Measurements from ENCODE around the gene CCDC88C. TPM values are rescaled to one million over a fixed set of nuclear protein-coding genes. Genes with fewer than 3 reads are reported as not detected.

Gene CCDC88C
- total RNA-seq, 2 experiments from 2014 or later = 269 to 287 TPM

- Histone ChIP-seq H3K36me3 (ENCODE audit: insufficient read depth, low read length) (peaks cover 26% of the 10 kb centered on the region), H3K27me3 (ENCODE audit: control insufficient read depth in 1 of 2, insufficient read depth in 2 of 2, low read length in 2 of 2) (no peaks in the 10 kb centered on the region), H3K27ac (ENCODE audit: low read depth in 1 of 2, low read length in 2 of 2) (peak overlapping the region; percentile 69 to 80), H3K9me3 (ENCODE audit: control insufficient read depth in 1 of 2, insufficient read depth in 1 of 2, low read length in 2 of 2) (no peaks in the 10 kb centered on the region), H3K4me3 (ENCODE audit: low read length) (peak overlapping the region; percentile 43), H3K4me1 (ENCODE audit: insufficient read depth, low read length) (peaks cover 100% of the 10 kb centered on the region)
- peak; percentile 31 for ATAC-seq (ENCODE audit: poor library complexity)
- no peaks in the 10 kb centered on the region for H3K9me3 Mint-ChIP-seq
- ChIA-PET POLR2A (interaction anchor here (0.6 to 7.0 kb wide), 17 partner anchors 12 to 976 kb away, joined by 3 to 103 read pairs (median 7); partner anchors contain the start of gene CCDC88C), CTCF (interaction anchor here (0.9 to 2.6 kb wide), 5 partner anchors 21 to 196 kb away, joined by 3 to 14 read pairs (median 4); partner anchors contain the start of gene CCDC88C)
- DNase-seq = peak in 8 of 14 experiments; percentile 40 to 79 (median 58)
- peak overlapping the region; percentile 96 for H3K27ac Mint-ChIP-seq
- H3K27me3 Mint-ChIP-seq = no peaks in the 10 kb centered on the region
- intact Hi-C loops (cut with DNase I, micrococcal nuclease) = loop anchor here (1.0 to 5.0 kb wide), 6 partner anchors 16 to 50 kb away; no protein-coding TSS in a partner anchor
- TF ChIP-seq CTCF (IDR thresholded peaks at IDR 0.05) = no peak
- peaks cover 100% of the 10 kb centered on the region for H3K4me1 Mint-ChIP-seq (ENCODE audit: low read depth)
- peaks cover 46% of the 10 kb centered on the region for H3K36me3 Mint-ChIP-seq (ENCODE audit: low read depth)
- H3K4me3 Mint-ChIP-seq = peak overlapping the region; percentile 90
These were observed 44.7 kb downstream of the CCDC88C start for GRCh38 chr14:91372671-91373495.

GRCh38 chr14:91371990-91372375, 45.6 kb downstream of the CCDC88C start:
- Mint-ChIP-seq H3K36me3 (ENCODE audit: low read depth) (peaks cover 48% of the 10 kb centered on the region), H3K27me3 (no peaks in the 10 kb centered on the region), H3K27ac (peak overlapping the region; percentile 96), H3K4me3 (peak overlapping the region; percentile 61), H3K4me1 (ENCODE audit: low read depth) (peaks cover 100% of the 10 kb centered on the region), H3K9me3 (no peaks in the 10 kb centered on the region)
- intact Hi-C loops (cut with DNase I, micrococcal nuclease) = loop anchor here (2.0 to 5.0 kb wide), 5 partner anchors 17 to 49 kb away; no protein-coding TSS in a partner anchor
- no peaks in the 10 kb centered on the region for H3K27me3 ChIP-seq (ENCODE audit: control insufficient read depth in 1 of 2, insufficient read depth in 2 of 2, low read length in 2 of 2)
- CTCF ChIA-PET = interaction anchor here (0.6 to 2.6 kb wide), 6 partner anchors 21 to 195 kb away, joined by 3 to 14 read pairs (median 4); partner anchors contain the start of gene CCDC88C
- H3K4me1 ChIP-seq (ENCODE audit: insufficient read depth, low read length) = peaks cover 100% of the 10 kb centered on the region
- TF ChIP-seq CTCF (IDR thresholded peaks at IDR 0.05) = no peak
- peak overlapping the region; percentile 6 for H3K4me3 ChIP-seq (ENCODE audit: low read length)
- POLR2A ChIA-PET = interaction anchor here (0.6 to 7.0 kb wide), 12 partner anchors 11 to 57 kb away, joined by 3 to 103 read pairs (median 8); partner anchors contain the start of gene CCDC88C
- H3K9me3 ChIP-seq (ENCODE audit: control insufficient read depth in 1 of 2, insufficient read depth in 1 of 2, low read length in 2 of 2) = no peaks in the 10 kb centered on the region
- H3K36me3 ChIP-seq (ENCODE audit: insufficient read depth, low read length) = peaks cover 17% of the 10 kb centered on the region
- ATAC-seq (ENCODE audit: poor library complexity) = no peak
- no peak for DNase-seq
- H3K27ac ChIP-seq (ENCODE audit: low read depth in 1 of 2, low read length in 2 of 2) = peak overlapping the region; percentile 74 to 80
